Measurements from ENCODE around the gene CHST8. TPM values are rescaled to one million over a fixed set of nuclear protein-coding genes. Genes with fewer than 3 reads are reported as not detected.

Gene CHST8
- total RNA-seq, 1 donor from 2014 or later: 1.4 TPM

DNA sequence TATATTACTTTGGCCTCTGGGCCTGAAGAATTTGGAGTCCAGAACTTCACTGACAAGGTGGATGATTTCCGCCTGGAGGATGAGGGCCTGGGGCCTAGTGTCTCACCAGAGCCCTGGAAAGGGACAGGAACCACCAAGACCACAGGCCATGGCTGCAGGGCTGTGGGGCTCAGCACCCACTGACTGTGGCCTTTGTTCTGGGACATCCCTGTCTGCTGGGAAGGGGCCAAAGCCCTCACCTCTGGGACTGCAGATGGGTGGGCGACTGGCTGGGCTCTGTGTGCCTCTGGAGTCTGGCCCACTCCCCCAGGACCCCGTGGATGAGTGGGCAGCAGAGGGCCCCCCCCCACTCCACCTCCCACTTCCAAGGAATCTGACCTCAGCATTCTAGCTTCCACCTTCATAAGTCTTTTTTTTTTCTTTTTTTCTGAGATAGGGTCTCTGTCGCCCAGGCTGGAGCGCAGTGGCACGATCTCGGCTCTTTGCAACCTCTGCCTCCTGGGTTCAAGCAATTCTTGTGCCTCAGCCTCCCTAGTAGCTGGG, 20.3 kb downstream of the CHST8 start:
- DNase-seq (ENCODE audit: low spot score): peak; percentile 30

DNA sequence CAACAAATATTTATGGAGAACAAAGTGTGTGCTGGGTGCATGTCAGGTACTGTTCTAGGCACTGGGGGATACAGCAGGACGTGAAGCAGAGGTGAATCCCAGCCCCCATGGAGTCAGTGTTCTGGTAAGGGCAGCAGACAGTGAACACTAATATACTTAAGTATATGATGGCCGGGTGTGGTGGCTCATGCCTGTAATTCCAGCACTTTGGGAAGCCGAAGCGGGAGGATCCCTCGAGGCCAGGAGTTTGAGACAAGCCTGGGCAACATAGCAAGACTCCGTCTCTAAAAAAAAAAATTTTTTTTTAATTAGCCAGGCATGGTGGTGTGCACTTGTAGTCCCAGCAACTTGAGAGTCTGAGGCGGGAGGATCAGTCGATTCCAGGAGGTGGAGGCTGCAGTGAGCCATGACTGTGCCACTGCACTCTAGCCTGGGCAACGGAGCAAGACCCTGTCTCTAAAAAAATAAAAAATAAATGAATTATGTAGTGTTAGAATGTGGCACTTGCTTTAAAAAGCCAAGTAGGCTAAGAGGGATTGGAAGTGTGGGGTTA, 22.6 kb downstream of the CHST8 start:
- peak; percentile 16 for DNase-seq (ENCODE audit: low spot score)

DNA sequence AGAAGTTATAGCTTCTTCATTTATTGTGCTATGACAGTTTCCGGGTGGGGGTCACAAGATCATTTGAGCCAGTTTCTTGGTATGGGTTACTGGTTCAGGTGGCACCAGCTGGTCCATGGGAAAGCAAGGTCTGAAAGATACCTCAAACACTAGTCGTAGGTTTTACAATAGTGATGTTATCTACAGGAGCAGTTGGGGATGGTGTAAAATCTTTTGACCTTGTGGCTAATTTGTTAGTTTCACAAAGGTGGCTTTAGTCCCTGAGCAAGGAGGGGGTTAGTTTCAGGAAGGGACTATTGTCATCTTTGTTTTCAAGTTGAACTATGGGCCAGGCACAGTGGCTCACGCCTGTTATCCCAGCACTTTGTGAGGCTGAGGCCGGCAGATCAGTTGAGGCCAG, 24.6 kb downstream of the CHST8 start:
- no peak for DNase-seq (ENCODE audit: low spot score)

DNA sequence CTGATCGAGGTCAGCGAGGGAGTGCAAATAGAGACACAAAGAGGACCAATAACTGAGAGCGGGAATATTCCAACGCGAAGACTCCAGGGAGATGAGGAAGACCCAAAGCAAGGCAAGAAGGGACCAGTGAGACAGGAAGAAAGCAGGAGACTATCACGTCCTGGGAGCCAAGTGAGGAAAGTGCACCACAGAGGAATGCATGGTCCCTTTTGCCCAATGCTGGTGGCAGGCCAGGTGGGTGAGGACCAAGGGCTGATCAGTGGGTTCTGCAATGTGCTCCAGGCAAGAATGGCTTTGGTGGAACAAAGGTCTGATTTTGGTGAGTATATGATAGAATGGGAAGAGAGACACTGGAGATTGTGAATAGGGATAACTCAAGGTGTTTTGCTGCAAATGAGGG, 25.4 kb downstream of the CHST8 start:
- DNase-seq (ENCODE audit: low spot score): peak; percentile 45

DNA sequence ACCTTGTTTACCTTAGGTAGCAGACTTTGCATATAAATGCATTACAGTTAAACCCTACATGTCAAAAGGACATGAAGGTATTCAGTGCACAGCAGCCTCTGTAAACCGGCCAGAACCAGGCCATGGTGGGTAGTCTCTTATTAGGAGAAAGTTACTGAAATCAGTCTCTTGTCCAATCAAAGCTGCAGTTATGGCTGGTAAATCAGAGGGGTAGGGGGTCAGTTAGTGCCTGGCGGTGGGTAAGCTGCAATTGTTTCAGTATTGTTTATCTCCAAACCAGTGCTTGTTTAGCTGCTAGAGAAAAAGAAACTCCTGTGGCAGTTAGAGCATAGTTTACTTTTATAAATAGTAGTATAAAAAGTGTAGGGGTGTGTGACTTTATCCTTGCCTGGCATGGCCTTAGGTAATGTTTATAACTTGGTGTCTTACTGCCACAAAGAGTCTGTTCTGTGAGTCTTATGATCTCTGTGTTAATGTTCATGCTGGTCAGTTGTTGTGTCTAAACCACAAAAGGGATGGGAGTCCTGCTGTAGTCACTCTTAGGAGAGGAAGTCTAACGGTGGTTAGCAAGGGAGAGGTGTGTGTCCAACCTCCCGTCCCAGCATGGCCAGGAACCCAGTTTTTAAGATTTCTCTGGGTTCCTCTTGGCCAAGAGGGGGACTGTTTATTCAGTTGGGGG, 28.0 kb downstream of the CHST8 start:
- DNase-seq (ENCODE audit: low spot score): peak; percentile 26

DNA sequence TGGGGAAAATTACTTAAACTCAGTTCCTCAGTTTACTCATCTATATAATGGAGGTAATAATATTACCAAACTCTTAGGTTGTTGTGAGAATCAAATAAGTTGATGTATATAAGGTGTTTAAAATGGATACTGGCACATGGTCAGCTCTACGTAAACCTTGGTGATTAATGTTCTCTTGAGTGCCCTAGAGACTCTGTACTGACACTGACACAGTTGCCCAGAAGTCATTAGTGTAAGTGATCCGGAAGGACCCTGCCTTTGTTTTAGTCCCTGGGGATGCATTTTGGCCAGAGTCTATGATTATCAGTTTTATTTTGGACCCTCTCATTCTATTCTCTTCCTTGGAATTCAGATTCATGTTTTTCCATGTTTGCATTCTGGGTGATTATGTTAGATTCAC, 31.9 kb downstream of the CHST8 start:
- no peak for DNase-seq (ENCODE audit: low spot score)

DNA sequence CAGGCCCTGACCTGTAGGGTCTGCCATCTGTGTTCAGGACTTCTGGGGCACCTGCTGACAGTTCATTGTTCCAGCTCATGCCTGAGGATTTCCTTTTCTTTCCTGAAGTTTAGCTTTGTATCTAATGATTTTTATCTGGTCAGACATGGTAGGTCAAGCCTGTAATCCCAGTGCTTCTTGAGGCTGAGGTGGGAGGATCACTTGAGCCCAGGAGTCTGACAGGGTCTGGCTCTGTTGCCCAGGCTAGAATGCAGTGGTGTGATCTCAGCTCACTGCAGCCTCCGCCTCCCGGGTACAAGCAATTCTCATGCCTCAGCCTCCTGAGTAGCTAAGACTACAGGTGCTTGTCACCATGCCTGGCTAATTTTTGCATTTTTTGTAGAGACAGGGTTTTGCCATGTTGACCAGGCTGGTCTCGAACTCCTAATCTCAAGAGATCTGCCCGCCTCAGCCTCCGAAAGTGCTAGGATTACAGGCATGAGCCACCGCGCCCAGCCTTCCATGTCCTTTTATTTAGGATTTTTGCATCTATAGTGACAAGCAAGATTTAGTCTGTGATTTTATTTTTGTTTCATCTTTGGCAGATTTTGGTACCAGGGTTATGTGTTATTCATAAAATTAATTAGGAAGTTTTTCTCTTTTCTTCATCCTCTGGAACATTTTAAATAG, 33.2 kb downstream of the CHST8 start:
- DNase-seq (ENCODE audit: low spot score): peak; percentile 53

DNA sequence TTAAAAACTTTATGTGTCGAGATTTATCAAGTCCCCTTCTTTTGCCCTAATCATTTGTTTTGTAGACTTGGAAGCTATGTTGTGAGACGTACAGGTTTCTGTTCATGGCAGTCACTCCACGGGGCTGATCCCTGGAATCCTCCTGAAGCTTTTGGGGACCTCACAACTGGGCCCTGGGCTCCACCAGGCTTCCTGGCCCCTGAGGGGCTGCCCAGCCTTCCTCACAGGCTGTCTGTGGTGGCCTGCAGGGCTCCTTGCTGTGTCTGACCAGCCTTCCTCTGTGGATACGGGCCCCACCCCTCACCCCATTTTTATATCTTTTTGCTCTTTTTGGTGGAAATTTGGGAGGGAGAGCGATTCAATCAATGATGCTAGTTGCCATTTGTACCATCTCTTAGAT, 38.1 kb downstream of the CHST8 start:
- DNase-seq (ENCODE audit: low spot score): peak; percentile 62

DNA sequence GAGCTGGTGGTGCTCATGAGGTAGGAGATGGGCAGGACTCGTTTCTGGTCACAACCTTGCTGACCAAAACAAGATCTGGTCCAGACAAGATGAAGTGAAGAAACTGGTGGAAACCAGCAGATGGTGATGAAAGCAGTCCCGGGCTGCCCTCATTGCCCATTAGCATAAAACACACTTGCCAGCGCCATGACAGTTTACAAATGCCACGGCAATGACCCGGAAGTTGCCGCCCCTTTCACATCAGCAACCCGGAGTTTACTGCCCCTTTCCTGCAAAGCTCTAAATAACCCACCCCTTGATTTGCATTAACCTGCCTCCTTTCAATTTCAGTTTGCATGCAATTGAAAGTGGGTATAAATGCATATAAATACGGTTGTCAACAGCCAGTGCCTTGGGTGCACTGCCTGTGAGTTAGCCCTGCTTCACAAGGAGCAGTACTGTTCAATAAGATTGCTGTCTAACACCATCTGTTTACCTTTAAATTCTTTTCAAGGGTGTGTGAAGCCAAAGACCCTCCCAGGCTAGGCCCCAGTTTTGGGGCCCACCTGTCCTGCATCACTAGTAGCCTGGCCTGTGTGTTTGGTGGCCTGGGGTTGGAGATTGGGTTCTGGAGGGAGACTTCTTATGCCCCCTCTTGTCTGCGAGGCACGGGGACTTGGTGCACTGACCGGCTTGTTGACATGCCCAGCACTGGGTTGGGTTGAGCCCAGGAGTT, 38.8 kb downstream of the CHST8 start:
- no peak for DNase-seq (ENCODE audit: low spot score)

DNA sequence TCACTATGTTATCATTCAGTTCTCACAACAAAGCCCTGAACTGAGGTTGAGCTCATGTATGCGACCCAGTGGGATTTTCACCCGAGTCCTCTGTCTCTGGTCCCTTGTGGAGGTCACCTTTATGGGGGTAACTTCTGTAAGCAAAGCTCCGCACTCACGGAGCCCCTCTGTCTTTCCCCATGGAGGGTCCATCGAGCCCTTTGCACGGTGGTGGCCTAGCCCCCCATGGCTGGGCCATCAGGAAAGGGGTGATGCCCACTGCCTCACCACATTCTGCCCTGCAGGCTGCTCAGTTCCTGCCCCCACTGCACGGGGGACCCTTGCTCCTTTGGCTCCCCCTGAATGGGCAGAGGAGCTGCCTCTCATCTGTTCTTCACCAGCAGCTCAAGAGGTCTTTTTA, 39.6 kb downstream of the CHST8 start:
- DNase-seq (ENCODE audit: low spot score): no peak

DNA sequence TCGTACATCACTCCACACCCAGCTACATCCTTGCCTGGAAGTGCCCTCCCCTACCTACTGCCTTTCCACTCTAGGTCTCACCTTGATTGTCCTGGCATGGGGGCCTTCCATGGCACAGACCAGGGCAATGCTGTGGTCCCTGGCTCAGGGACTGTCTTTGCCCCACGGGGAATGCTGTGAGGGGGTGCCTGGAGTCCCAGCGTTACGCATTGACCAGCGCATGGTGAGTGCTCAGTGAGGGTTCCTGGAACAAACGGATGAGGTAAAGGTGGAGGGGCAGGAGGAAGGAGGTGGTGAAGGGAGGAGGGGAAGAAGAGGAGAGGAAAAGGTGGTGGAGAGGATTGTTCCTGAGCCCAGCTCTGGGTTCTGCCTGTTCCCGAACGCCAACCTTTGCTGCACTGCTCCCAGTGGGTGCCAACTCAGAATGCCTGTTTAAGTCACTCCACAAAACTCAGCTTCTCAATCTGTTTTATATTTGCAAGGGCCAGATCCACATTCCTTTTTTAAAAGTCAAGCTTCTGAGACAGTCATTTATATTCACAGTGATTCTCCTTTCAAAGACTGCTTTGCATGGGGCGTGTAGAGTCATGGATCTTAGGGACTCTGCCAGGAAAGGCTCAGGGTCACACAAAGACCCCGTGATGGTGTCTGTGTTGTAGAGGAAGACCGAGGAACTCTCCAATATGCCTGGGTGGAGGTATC, 40.8 kb downstream of the CHST8 start:
- DNase-seq (ENCODE audit: low spot score): peak; percentile 47

DNA sequence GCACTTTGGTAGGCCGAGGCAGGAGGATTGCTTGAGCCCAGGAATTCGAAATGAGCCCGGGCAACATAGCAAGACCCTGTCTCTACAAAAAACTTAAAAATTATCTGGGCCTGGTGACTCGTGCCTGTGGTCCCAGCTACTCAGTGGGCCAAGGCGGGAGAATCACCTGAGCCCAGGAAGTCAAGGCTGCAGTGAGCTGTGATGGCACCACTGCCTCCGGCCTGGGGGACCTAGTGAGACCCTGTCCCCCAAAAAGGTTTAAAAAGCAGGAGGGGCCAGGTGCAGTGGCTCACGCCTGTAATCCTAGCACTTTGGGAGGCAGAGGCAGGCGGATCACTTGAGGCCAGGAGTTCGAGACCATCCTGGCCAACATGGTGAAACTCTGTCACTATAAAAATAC, 41.6 kb downstream of the CHST8 start:
- DNase-seq (ENCODE audit: low spot score): peak; percentile 47

DNA sequence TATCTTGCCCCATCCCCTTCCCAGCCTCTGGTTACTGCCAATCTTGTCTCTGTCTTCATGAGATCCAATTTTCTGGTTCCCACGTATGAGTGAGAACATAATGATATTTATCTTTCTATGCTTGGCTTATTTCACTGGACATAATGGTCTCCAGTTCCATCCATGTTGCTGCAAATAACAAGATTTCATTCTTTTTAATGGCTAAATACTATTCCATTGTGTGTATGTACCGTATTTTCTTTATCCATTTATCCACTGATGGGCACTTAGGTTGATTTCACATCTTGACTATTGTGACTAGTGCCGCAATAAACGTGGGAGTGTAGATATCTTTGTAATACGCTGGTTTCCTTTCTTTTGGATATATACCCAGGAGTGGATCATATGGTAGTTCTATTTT, 43.0 kb downstream of the CHST8 start:
- DNase-seq (ENCODE audit: low spot score): no peak

DNA sequence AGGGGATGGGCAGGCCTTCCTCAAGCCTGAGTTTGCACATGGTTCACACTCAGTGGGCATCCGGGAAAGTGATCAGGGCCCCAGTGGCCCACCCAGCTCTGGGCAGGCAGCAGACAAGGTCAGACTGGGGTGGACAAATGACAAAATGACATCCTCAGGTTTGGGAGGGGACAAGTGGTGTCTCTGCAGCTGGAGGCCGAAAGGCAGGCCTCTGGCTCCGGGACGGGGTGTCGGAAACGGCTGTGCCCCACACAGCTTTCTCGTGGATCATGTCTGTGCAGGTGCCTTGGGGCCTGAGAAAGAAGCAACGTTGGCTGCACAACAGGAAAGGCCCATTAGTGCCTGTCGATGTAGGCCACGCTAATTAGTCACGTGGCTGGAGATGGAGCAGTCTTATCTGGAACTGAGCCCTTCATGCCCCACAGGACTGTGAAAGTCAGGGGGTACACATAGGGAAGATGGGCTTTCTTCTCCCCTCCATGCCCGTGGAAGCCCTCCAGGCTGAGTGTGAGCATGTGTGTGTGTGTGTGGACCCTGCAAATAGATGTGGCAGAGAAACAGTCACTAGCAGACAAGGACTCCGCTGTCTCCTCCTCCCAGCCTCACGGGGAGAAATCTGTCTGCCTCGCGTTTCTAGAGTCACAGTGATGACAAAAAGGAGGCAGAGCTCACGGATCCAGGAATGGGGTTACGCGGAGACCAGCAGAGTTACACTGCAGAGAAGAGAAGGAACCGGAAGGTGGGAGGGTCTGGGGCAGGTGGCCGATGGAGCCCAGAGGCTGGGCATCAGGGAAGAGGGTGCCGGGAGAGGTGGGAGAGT, 44.2 kb downstream of the CHST8 start:
- peak; percentile 81 for DNase-seq (ENCODE audit: low spot score)

DNA sequence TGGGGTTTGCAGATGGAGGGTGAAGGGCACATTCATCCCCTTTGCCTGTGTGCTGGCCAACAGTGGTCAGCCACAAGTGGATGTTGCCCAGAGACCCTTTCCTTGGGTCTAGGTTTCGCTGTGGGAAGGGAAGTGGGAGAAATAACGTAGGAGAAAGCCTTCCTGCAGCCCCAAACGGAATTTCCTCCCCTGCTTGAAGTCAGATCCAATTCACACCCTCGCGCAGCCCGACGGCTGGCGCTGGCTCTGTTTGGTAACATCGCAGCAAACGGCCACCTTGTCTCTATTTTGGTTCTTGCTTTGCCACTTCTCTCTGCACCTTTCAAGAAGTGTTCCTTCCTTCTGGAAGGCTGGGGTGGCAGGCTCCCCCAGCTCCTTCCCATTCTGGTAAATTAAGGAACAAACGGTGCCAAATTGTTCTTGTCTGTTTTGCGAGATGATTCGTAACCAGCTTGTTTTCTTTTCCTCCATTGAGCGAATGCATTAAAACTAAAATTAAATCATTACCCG, 45.4 kb downstream of the CHST8 start:
- no peak for DNase-seq (ENCODE audit: low spot score)

DNA sequence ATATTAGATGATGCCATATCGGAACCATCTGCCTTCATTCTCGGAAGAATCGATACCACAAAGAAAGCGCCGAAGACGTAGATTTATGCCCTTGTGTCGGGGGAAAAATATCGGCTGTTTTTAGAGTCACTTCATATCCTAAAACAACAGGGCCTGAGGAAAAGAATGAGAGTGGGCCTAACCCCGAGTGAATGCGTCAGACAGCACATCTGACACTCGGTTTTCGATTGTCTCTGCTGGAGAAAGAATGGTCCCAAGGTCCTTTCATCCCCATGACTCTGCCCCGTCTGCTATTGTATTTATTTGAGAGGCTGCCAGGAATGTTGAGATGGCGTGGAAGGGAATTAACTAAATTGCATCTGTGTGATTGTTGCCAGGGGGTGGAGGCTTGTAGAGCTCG, 46.1 kb downstream of the CHST8 start:
- DNase-seq (ENCODE audit: low spot score): no peak

DNA sequence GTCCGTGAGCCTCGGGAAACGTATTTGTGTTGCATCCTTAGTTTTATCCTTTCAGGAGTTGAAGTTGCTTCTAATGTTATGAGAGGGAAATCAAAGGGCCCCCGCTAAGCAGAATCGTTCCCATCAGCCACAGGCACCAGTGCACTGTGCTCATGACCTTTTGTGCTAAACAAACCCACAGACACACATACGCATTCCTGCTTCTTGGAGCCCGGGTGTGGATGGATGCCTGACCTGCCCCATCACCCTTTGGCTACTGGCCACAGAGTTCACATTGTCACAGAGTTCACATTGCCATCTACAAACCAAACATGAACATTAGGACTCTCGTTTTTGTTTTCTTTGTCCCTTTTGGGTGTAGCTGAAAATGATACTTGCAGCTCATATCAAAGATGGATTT, 47.2 kb downstream of the CHST8 start:
- DNase-seq (ENCODE audit: low spot score): peak; percentile 28

DNA sequence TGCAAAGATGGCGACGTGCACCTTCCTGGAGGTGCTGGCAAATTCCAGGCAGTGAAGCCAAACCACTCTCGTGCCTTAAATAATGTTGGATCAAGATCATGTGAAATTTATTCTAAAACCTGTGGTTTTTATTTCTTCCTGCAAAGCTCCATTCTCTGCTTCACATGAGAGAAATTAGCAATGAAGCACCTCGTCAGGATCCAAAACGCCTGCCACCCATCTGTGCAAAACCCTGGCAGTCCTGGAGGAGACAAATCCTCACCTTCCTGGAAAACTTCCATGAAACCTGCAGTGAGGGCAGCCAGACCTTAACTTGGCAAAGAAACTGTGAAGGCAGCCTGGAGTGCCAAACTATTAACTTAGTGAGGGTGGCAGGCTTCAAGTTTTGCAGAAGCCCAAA, 47.6 kb downstream of the CHST8 start:
- DNase-seq (ENCODE audit: low spot score): peak; percentile 26

DNA sequence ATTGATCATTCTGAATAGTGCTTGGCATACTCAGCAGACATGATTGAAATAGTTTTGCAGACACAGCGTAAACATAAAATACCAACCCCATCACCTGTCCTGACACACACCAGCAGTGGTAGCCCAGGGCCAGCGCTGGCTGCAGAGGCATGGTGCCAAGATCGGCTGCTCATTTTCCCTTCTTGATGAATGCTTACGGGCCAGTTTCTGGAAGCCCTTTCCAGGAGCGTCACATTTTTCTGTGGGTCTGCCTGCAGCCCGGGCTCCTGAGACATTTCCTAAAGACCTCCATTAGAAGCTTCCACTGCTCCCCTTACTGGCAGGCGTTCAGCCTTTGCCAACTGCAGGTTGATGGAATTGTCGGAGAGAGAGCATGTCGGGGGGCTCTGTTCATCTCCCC, 48.6 kb downstream of the CHST8 start:
- peak; percentile 84 for DNase-seq (ENCODE audit: low spot score)

DNA sequence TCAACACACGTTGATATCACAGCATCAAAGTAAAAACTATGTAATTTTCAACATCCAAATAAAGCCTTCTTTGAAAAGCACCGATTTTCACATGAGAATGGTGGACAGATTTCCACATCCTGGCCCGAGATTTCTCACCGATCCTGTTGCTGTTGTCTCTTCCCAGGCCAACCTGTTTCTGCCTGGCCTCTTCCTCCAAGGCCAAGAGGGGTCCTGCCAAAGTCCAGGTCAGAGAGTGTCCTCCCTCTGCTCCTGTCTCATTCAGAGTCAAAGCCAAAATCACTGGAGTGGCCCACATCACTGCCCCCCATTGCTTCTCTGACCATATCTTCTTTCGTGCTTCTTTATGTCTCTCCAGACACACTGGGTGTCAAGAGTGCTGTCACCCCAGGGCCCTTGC, 49.5 kb downstream of the CHST8 start:
- no peak for DNase-seq (ENCODE audit: low spot score)
